ENCODE results near the gene SETX.

GRCh38 chr9:132268725-132269352, 85.9 kb downstream of the SETX start:
- TF ChIP-seq NFIC (IDR thresholded peaks at IDR 0.05; ENCODE audit: low read depth, low read length) (no peak), CTCF (IDR thresholded peaks at IDR 0.05 in 2 of 3, conservative IDR thresholded peaks at IDR 0.05 in 1 of 3; ENCODE audit: control insufficient read depth in 2 of 3, extremely low read depth in 1 of 3, insufficient read depth in 1 of 3, low read depth in 3 of 3, low read length in 3 of 3) (peak; percentile 74 to 89 (median 81)), EP300 (IDR thresholded peaks at IDR 0.05; ENCODE audit: borderline replicate concordance in 1 of 2, control insufficient read depth in 1 of 2, low read depth in 2 of 2, low read length in 2 of 2) (no peak), SMC3 (IDR thresholded peaks at IDR 0.05; ENCODE audit: borderline replicate concordance, low read length) (peak; percentile 49; the same call in 1 of the 2 replicates), ZBTB11 (CRISPR knock-in tag; IDR thresholded peaks at IDR 0.05) (no peak), REST (IDR thresholded peaks at IDR 0.05; ENCODE audit: low read depth, low read length) (no peak), RCOR1 (conservative IDR thresholded peaks at IDR 0.05; ENCODE audit: low read depth, low read length) (no peak), NFXL1 (IDR thresholded peaks at IDR 0.05; ENCODE audit: borderline replicate concordance) (no peak)

Data from GM12878 (cell line).